ENCODE measurements around the gene CNOT8.

The CNOT8 gene

GRCh38 chr5:154836225-154836624 is 22.2 kb upstream of the CNOT8 start:
- no peak for DNase-seq

- no peak for DNase-seq
Observed at GRCh38 chr5:154837009-154837901, 21.2 kb upstream of the CNOT8 start.

- DNase-seq, result no peak
Observed at GRCh38 chr5:154840435-154841272, 17.8 kb upstream of the CNOT8 start.

- no peak for DNase-seq
Observed at GRCh38 chr5:154841273-154841661, 17.2 kb upstream of the CNOT8 start.

GRCh38 chr5:154842689-154843530 is 15.5 kb upstream of the CNOT8 start:
- DNase-seq, result no peak

- DNase-seq, result no peak
Observed at GRCh38 chr5:154844809-154845208, 13.6 kb upstream of the CNOT8 start.

GRCh38 chr5:154849264-154849785 is 9.1 kb upstream of the CNOT8 start:
- no peak for DNase-seq

GRCh38 chr5:154849791-154850201 is 8.6 kb upstream of the CNOT8 start:
- no peak for DNase-seq

GRCh38 chr5:154850255-154851062 is 8.0 kb upstream of the CNOT8 start, which contains the start of gene FAXDC2:
FAXDC2 (minus strand) TSS chr5:154850603; CDS start chr5:154838178, 12,425 bp downstream.
- DNase-seq, result no peak

- DNase-seq, result no peak
Observed at GRCh38 chr5:154851351-154851750, 7.1 kb upstream of the CNOT8 start.

- peak; percentile 84 to 86 for DNase-seq
Observed at GRCh38 chr5:154857530-154858296, 714 bp upstream of the CNOT8 start.

GRCh38 chr5:154858972-154859871 is 795 bp downstream of the CNOT8 start:
- DNase-seq, result no peak

- peak in 1 of 2 donors; percentile 19 for DNase-seq
Observed at GRCh38 chr5:154860123-154860522, 1.7 kb downstream of the CNOT8 start.

GRCh38 chr5:154860765-154861164 is 2.3 kb downstream of the CNOT8 start:
- no peak for DNase-seq

GRCh38 chr5:154861946-154862345 is 3.5 kb downstream of the CNOT8 start:
- DNase-seq, result no peak

GRCh38 chr5:154862766-154863165 is 4.3 kb downstream of the CNOT8 start:
- DNase-seq, result no peak

GRCh38 chr5:154863291-154864080 is 5.1 kb downstream of the CNOT8 start:
- DNase-seq, result no peak

- DNase-seq, result no peak
Observed at GRCh38 chr5:154865466-154866184, 7.2 kb downstream of the CNOT8 start.

Measured in stimulated activated CD4-positive, alpha-beta T cell treated with anti-CD3 and anti-CD28 coated beads, Interleukin-2, amount 100 ng/mL, for 24 hours (primary cell).